Regular cardiac myocyte (primary cell): ENCODE data around the gene HEG1. TPM values are rescaled to one million over a fixed set of nuclear protein-coding genes. Genes with fewer than 3 reads are reported as not detected.

Experiments
- total RNA-seq: library from RNA; depleted of rRNA; stranded (reverse); fragments of >200 nt; gene quantifications from 2 replicates; pipeline ENCODE4 v1.2.3, GENCODE V29; 2014

HEG1 gene
- total RNA-seq, result 67.9 and 146 TPM in 2 replicates

GRCh38 chr3:125055913-125056745, at the start of gene HEG1:
HEG1 (minus strand) TSS chr3:125055997; CDS start chr3:125055890, 107 bp downstream.

GRCh38 chr3:124934577-124934976, 121.2 kb downstream of the HEG1 start, which contains the start of gene MUC13:
MUC13 (minus strand) TSS chr3:124934751; CDS start chr3:124934712, 39 bp downstream.

Other genes starting within 250 kb of the HEG1 start
- 274 and 602 TPM in 2 replicates for gene ITGB5, start 168.6 kb downstream of the HEG1 start, total RNA-seq
- gene MUC13, start 121.2 kb downstream of the HEG1 start, total RNA-seq, result not detected in 2 replicates
- gene SLC12A8, start 156.8 kb upstream of the HEG1 start, total RNA-seq, result 4.0 and 12.4 TPM in 2 replicates